Nephron (organoid): Measurements from ENCODE around the gene MAS1.
A peak's percentile ranks its signal among the peaks of the same experiment; 100 is the strongest.
"Not testable (repeated sequence)": the region's sequence is repeated elsewhere in the genome, so short reads cannot be mapped to it uniquely, and the experiment has no call there.

Experiments
- H3K27ac Mint-ChIP-seq, 3 experiments: 2 replicates each; pipeline ENCODE4 v1.8.0; 2020; ENCODE audit warnings: mixed read lengths in 3 of 3, mild to moderate bottlenecking in 2 of 3, moderate library complexity in 1 of 3
- H3K27me3 Mint-ChIP-seq: 2 replicates; pipeline ENCODE4 v1.8.0; 2021; ENCODE audit warnings: low read depth, mild to moderate bottlenecking, moderate library complexity, mixed read lengths
- H3K36me3 Mint-ChIP-seq: 2 replicates; pipeline ENCODE4 v1.8.0; 2020; ENCODE audit warnings: low read depth, mixed read lengths
- H3K4me1 Mint-ChIP-seq: 2 replicates; pipeline ENCODE4 v1.8.0; 2020; ENCODE audit warnings: mixed read lengths
- H3K4me3 Mint-ChIP-seq, 3 experiments: 2 replicates each; pipeline ENCODE4 v1.8.0; 2020; ENCODE audit warnings: mild to moderate bottlenecking in 3 of 3, mixed read lengths in 3 of 3, moderate library complexity in 2 of 3
- H3K9me3 Mint-ChIP-seq: 2 replicates; pipeline ENCODE4 v1.8.0; 2020; ENCODE audit warnings: mixed read lengths
- TF ChIP-seq, protein P1 (sequence below), 3 experiments: fragments of 200-600 bp; sonication (generic); IDR thresholded peaks; one replicate each; pipeline ENCODE4 v1.5.0; 2021; ENCODE audit warnings: antibody characterized with exemption in 3 of 3; ENCODE audit not compliant: unreplicated experiment in 3 of 3

Gene MAS1

DNA sequence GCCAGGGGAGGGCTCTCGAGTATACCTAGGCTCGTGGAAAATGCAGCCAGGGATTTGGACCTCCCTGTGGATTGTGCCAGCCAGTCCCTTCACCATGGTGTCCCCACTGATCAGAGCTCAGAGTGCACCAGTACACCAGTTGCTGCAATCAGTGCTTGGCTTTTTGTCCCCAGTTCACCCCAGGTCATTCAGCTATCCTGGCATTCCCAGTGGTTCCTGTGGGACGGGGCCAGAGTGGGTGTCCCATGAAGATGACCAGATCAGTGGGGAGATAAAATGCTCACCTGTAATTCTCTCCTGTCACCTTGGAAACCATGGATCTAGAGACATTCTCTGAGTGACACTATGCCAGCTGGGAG is 23.8 kb downstream of the MAS1 start:
- TF ChIP-seq, protein P1, sequence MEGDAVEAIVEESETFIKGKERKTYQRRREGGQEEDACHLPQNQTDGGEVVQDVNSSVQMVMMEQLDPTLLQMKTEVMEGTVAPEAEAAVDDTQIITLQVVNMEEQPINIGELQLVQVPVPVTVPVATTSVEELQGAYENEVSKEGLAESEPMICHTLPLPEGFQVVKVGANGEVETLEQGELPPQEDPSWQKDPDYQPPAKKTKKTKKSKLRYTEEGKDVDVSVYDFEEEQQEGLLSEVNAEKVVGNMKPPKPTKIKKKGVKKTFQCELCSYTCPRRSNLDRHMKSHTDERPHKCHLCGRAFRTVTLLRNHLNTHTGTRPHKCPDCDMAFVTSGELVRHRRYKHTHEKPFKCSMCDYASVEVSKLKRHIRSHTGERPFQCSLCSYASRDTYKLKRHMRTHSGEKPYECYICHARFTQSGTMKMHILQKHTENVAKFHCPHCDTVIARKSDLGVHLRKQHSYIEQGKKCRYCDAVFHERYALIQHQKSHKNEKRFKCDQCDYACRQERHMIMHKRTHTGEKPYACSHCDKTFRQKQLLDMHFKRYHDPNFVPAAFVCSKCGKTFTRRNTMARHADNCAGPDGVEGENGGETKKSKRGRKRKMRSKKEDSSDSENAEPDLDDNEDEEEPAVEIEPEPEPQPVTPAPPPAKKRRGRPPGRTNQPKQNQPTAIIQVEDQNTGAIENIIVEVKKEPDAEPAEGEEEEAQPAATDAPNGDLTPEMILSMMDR (IDR thresholded peaks at IDR 0.05; ENCODE audit: unreplicated experiment in 3 of 3), result no peak
- no peaks in the 10 kb centered on the region for H3K9me3 Mint-ChIP-seq
- H3K4me3 Mint-ChIP-seq, result no peak overlapping the region
- H3K36me3 Mint-ChIP-seq, result no peaks in the 10 kb centered on the region
- H3K4me1 Mint-ChIP-seq, result peaks cover 6% of the 10 kb centered on the region
- H3K27me3 Mint-ChIP-seq, result peaks cover 24% of the 10 kb centered on the region
- H3K27ac Mint-ChIP-seq, result no peak overlapping the region

DNA sequence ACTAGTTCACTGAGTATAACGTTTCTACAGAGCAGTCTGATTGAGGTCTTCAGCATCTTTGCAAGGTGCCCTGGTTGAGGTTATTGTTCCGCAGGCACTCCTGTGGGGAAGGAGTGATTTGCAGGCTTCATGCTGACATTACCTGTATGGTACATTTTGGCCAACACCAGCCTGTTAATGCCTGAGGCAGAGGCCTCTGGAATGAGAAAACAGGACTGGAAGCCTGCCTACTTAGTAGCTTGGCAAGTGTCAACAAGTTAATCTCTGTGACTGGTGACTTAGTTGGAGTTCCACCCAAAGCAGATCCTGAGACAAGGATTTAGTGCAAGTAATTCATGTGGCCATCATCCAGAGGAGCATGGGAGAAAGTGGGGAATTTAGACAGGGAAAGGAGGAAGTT is 24.6 kb downstream of the MAS1 start:
- Mint-ChIP-seq H3K4me3 (peak overlapping the region in 1 of 3 experiments; percentile 25), H3K27me3 (peaks cover 22% of the 10 kb centered on the region), H3K4me1 (peaks cover 6% of the 10 kb centered on the region), H3K36me3 (no peaks in the 10 kb centered on the region), H3K9me3 (no peaks in the 10 kb centered on the region), H3K27ac (no peak overlapping the region)
- TF ChIP-seq, protein P1 (IDR thresholded peaks at IDR 0.05; ENCODE audit: unreplicated experiment in 3 of 3), result no peak

DNA sequence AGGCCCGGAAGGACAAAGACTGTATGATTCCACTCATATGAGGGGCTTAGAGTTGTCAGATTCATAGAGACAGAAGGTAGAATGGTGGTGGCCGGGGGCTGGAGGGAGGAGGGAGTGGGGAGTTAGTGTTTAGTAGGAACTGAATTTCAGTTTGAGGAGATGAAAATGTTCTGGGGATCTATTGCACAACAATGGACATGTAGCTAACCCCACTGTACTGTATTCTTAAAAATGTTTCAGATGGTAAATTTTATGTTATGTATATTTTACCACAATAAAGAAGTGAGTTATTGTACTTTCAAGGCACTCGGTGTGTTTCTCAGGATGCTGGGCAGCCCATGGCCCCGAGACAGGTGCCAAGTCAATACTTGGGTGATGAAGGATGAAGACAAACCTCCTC is 25.4 kb downstream of the MAS1 start:
- TF ChIP-seq, protein P1 (IDR thresholded peaks at IDR 0.05; ENCODE audit: unreplicated experiment in 3 of 3), result no peak
- peaks cover 6% of the 10 kb centered on the region for H3K4me1 Mint-ChIP-seq
- no peak overlapping the region for H3K4me3 Mint-ChIP-seq
- H3K36me3 Mint-ChIP-seq, result no peaks in the 10 kb centered on the region
- no peak overlapping the region for H3K27ac Mint-ChIP-seq
- peaks cover 17% of the 10 kb centered on the region for H3K27me3 Mint-ChIP-seq
- H3K9me3 Mint-ChIP-seq, result no peaks in the 10 kb centered on the region

DNA sequence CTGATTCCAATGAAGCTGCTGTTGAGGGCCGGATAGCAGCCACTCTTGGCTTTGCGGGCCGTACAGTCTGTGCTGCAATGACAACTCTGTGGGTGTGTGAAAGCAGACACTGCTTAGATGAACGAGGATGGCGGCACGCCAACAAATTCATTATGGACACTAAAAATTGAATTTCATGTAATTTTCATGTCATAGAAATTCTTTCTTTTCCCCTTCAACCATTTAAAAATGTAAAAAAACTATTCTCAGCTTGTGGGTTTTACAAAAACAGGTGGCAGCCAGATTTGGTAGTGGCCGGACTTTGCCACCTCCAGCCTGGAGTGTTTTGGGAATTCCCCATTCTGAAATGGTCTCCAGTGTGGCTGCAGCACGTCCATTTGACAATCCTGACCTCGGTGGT is 26.0 kb downstream of the MAS1 start:
- H3K4me3 Mint-ChIP-seq, result peak overlapping the region in 2 of 3 experiments; percentile 36 to 83
- no peaks in the 10 kb centered on the region for H3K36me3 Mint-ChIP-seq
- no peak overlapping the region for H3K27ac Mint-ChIP-seq
- TF ChIP-seq, protein P1 (IDR thresholded peaks at IDR 0.05; ENCODE audit: unreplicated experiment in 3 of 3), result no peak
- no peaks in the 10 kb centered on the region for H3K9me3 Mint-ChIP-seq
- H3K27me3 Mint-ChIP-seq, result peaks cover 17% of the 10 kb centered on the region
- peaks cover 6% of the 10 kb centered on the region for H3K4me1 Mint-ChIP-seq

GRCh38 chr6:159919011-159919511 is 28.3 kb downstream of the MAS1 start:
- H3K27ac Mint-ChIP-seq, result no peak overlapping the region
- H3K9me3 Mint-ChIP-seq, result peaks cover 1% of the 10 kb centered on the region
- H3K4me1 Mint-ChIP-seq, result peaks cover 13% of the 10 kb centered on the region
- TF ChIP-seq, protein P1 (IDR thresholded peaks at IDR 0.05; ENCODE audit: unreplicated experiment in 3 of 3), result no peak
- H3K4me3 Mint-ChIP-seq, result peak overlapping the region in 1 of 3 experiments; percentile 74
- no peaks in the 10 kb centered on the region for H3K36me3 Mint-ChIP-seq
- peaks cover 6% of the 10 kb centered on the region for H3K27me3 Mint-ChIP-seq

DNA sequence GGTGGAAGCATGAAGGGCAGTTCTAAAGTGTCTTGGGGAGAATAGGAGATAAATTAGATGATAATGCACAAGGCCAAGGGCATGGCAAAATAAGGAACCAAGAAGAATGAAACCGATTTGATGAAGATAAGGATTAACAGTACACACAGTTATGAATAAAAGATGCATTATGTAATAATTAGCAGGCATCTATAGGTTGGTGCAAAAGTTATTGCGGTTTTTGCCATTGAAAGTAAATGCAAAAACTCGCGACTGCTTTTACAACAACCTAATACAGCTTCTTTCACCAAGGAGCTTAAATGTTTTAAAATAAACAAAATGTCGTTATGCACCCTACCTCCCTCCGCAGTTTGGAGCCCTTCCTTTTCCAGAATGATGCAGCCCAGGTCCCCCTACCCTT is 29.0 kb downstream of the MAS1 start:
- Mint-ChIP-seq H3K9me3 (peaks cover 4% of the 10 kb centered on the region), H3K27ac (no peak overlapping the region), H3K27me3 (peaks cover 6% of the 10 kb centered on the region), H3K4me1 (peaks cover 17% of the 10 kb centered on the region), H3K4me3 (no peak overlapping the region), H3K36me3 (no peaks in the 10 kb centered on the region)
- TF ChIP-seq, protein P1 (IDR thresholded peaks at IDR 0.05; ENCODE audit: unreplicated experiment in 3 of 3), result no peak

DNA sequence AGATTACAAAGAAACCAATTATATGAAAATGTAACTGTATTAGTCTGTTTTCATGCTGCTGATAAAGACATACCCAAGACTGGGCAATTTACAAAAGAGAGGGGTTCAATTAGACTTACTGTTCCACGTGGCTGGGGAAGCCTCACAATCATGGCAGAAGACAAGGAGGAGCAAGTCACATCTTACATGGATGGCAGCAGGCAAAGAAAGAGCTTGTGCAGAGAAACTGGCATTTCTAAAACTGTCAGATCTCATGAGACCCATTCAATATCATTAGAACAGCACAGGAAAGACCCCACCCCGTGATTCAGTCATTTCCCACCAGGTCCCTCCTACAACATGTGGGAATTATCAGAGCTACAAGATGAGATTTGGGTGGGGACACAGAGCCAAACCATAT is 33.4 kb downstream of the MAS1 start:
- not testable (repeated sequence) for H3K9me3 Mint-ChIP-seq, H3K36me3 Mint-ChIP-seq, H3K27me3 Mint-ChIP-seq, H3K4me3 Mint-ChIP-seq, H3K27ac Mint-ChIP-seq
- H3K4me1 Mint-ChIP-seq, result peaks cover 11% of the 10 kb centered on the region
